Right atrium auricular region (tissue), 2 donors: Measurements from ENCODE around the gene ORM1. TPM values are rescaled to one million over a fixed set of nuclear protein-coding genes. Genes with fewer than 3 reads are reported as not detected.

ENCODE experiments used
- DNase-seq: peaks from one replicate; pipeline ENCODE4 v3.0.0-alpha.2; 2019; ENCODE audit warnings: low spot score
- H3K27ac ChIP-seq, 2 donors: fragments of 200-600 bp; sonication (generic); 1 replicate in 1 of 2; 2 replicates in 1 of 2; pipeline ENCODE4 v1.5.1; 2016 to 2019
- H3K27me3 ChIP-seq, 2 donors: fragments of 200-600 bp; sonication (generic); one replicate each; pipeline versions ENCODE4 v1.5.1 to v1.6.0; 2017 to 2019
- H3K36me3 ChIP-seq: fragments of 200-600 bp; sonication (generic); one replicate; pipeline ENCODE4 v1.5.1; 2016
- H3K4me1 ChIP-seq, 2 donors: fragments of 200-600 bp; sonication (generic); one replicate each; pipeline versions ENCODE4 v1.5.1 to v1.6.0; 2017 to 2019
- H3K4me3 ChIP-seq, 2 donors: fragments of 200-600 bp; sonication (generic); 1 replicate in 1 of 2; 2 replicates in 1 of 2; pipeline ENCODE4 v1.5.1; 2017 to 2019; ENCODE audit warnings: mild to moderate bottlenecking in 1 of 2, moderate library complexity in 1 of 2
- H3K9me3 ChIP-seq, 2 donors: fragments of 200-600 bp; sonication (generic); one replicate each; pipeline ENCODE4 v1.5.1; 2019
- CTCF ChIP-seq, 2 donors: fragments of 200-600 bp; sonication (generic); IDR thresholded peaks; one replicate each; pipeline ENCODE4 v1.5.1; 2019; ENCODE audit warnings: antibody characterized with exemption in 2 of 2
- total RNA-seq, 2 donors: library from RNA; depleted of rRNA; stranded (reverse); fragments of >200 nt; gene quantifications; one replicate each; pipeline ENCODE4 v1.1.0, GENCODE V29; 2016

Gene ORM1
- total RNA-seq, 2 donors from 2014 or later = not detected

DNA sequence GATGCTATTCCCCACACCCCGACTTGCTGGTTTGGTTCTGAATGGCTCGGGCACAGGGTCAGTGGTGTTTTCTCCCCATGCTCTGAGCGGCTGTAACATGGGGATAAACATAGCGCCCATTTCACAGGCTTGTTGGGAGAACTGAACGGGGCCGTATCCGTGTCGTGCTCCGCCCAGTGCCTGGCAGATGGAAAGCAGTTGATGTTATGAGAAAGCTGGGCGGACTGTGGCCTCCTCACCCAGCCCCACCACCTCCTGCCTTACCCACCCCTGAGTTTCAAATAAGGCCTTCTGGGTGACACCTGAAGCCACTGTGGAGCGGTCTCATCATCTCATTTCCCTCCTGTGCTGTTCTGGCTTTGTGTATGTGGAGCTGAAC is 21.3 kb downstream of the ORM1 start:
- peaks cover 0 to 8% of the 10 kb centered on the region in 2 donors for H3K4me1 ChIP-seq
- H3K27me3 ChIP-seq = no peaks in the 10 kb centered on the region
- DNase-seq = no peak
- no peak overlapping the region for H3K27ac ChIP-seq
- no peaks in the 10 kb centered on the region for H3K9me3 ChIP-seq
- peaks cover 74% of the 10 kb centered on the region for H3K36me3 ChIP-seq
- no peak for TF ChIP-seq CTCF (IDR thresholded peaks at IDR 0.05)
- H3K4me3 ChIP-seq = no peak overlapping the region

DNA sequence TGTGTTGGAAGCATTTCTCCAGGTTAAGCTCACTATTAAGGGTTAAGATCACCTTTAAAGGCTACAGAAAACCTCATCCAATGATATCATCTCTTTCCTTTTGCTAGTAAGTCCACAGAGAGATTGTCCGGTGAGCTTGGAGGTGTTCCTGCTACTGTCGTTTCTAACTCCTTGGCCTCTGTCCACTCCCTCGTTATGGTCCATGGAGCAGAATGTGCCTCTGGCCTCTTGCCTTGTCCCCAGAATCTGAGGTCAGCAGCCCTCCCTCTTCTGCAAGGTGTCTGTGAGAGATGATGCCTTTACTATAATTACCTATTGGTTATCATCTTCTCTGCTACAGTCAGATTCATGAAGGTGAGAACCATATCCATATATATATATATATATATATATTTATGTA is 21.8 kb downstream of the ORM1 start:
- Histone ChIP-seq H3K27ac (no peak overlapping the region), H3K27me3 (no peaks in the 10 kb centered on the region), H3K9me3 (no peaks in the 10 kb centered on the region), H3K36me3 (peaks cover 76% of the 10 kb centered on the region), H3K4me1 (peaks cover 0 to 13% of the 10 kb centered on the region in 2 donors), H3K4me3 (no peak overlapping the region)
- no peak for TF ChIP-seq CTCF (IDR thresholded peaks at IDR 0.05)
- DNase-seq = no peak

- Histone ChIP-seq H3K27ac (no peak overlapping the region), H3K4me3 (no peak overlapping the region), H3K4me1 (peaks cover 0 to 17% of the 10 kb centered on the region in 2 donors), H3K36me3 (peaks cover 79% of the 10 kb centered on the region), H3K27me3 (no peaks in the 10 kb centered on the region), H3K9me3 (no peaks in the 10 kb centered on the region)
- TF ChIP-seq CTCF (IDR thresholded peaks at IDR 0.05) = no peak
- DNase-seq = no peak
These were observed 22.7 kb downstream of the ORM1 start for GRCh38 chr9:114345493-114346065.

DNA sequence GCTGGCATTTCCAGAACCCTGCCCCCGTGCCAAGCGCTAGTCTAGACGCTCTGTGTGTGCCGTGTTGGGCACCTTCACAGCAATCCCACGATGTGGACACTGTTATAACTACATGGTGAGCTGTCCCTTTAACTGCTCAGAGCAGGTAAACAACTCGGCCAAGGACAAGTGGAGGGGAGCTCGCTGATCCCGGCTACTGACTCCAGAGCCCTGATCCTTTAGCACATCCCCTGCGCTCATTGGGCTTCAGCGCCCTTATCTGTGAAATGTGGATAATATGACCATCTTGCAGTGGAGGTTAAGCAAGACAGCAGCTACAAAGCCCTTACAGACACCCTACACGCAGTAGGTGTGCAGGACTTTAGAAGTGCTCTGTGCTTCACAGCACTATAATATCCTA is 23.2 kb downstream of the ORM1 start:
- Histone ChIP-seq H3K4me1 (peaks cover 0 to 17% of the 10 kb centered on the region in 2 donors), H3K27ac (no peak overlapping the region), H3K36me3 (peaks cover 76% of the 10 kb centered on the region), H3K27me3 (no peaks in the 10 kb centered on the region), H3K4me3 (no peak overlapping the region), H3K9me3 (no peaks in the 10 kb centered on the region)
- no peak for TF ChIP-seq CTCF (IDR thresholded peaks at IDR 0.05)
- DNase-seq = no peak

DNA sequence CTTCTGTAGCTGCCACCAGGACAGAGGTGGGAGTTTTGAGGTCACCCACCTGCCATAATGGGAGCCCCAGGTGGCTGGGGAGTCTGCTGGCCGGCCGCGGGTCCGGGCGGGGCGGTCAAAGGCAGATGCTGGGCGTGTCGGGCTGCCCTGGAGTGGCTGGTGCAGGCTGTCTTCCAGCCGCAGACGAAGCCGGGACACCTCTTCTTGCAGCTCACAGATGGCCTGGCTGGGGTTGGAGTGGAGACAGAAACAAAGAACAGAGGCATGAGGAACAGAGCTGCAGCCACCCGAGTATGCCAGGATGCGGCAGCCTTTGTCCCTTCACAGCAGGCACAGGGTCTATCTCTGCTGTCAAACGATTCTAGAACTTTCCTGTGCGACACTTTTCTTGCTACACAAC is 24.8 kb downstream of the ORM1 start:
- peaks cover 67% of the 10 kb centered on the region for H3K36me3 ChIP-seq
- H3K4me3 ChIP-seq = no peak overlapping the region
- DNase-seq = no peak
- H3K27me3 ChIP-seq = no peaks in the 10 kb centered on the region
- H3K4me1 ChIP-seq = peaks cover 0 to 17% of the 10 kb centered on the region in 2 donors
- no peak for TF ChIP-seq CTCF (IDR thresholded peaks at IDR 0.05)
- H3K27ac ChIP-seq = no peak overlapping the region
- no peaks in the 10 kb centered on the region for H3K9me3 ChIP-seq

GRCh38 chr9:114348261-114348905 is 25.5 kb downstream of the ORM1 start:
- DNase-seq = no peak
- H3K9me3 ChIP-seq = no peaks in the 10 kb centered on the region
- H3K27me3 ChIP-seq = no peaks in the 10 kb centered on the region
- peak overlapping the region; percentile 27 to 29 for H3K27ac ChIP-seq
- peaks cover 0 to 17% of the 10 kb centered on the region in 2 donors for H3K4me1 ChIP-seq
- no peak overlapping the region for H3K4me3 ChIP-seq
- H3K36me3 ChIP-seq = peaks cover 66% of the 10 kb centered on the region
- TF ChIP-seq CTCF (IDR thresholded peaks at IDR 0.05) = no peak
